ENCODE measurements around the gene DOK4.

DNA sequence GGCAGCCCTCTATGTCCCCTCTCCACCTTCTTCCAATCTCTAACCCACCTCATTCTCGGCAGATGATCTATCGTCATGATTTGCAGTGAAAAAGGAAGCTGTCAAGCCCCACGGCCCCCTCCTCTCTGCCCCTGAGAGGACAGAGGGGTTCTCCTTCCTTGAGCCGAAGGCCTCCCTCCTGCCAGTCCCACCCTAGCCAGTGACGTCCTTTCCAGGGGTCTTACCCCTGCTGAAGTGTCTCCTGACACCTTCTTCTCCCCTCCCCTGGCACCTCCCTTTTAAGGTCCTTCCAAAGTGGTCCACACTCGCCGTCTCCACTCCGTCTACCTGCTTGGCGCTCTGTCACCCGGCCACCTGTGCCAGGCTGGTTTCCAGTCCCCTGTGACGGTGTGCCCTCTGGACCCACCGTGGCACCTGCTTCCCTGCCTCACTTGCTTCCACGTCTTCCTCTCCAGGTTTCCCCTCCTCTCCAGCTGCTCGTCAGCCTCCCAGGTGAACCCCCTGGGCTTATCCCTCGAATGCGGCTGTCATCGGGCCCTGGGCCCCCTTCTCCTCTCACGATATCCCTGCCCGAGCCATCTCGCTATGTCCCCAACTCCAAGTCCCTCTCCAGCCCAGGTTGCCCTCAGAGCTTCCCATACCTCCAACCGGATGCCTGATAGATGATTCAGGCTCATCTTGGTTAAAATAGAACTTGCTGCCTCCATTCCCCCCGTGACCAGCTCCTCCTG is 44.4 kb upstream of the DOK4 start:
- TF ChIP-seq, protein P1, sequence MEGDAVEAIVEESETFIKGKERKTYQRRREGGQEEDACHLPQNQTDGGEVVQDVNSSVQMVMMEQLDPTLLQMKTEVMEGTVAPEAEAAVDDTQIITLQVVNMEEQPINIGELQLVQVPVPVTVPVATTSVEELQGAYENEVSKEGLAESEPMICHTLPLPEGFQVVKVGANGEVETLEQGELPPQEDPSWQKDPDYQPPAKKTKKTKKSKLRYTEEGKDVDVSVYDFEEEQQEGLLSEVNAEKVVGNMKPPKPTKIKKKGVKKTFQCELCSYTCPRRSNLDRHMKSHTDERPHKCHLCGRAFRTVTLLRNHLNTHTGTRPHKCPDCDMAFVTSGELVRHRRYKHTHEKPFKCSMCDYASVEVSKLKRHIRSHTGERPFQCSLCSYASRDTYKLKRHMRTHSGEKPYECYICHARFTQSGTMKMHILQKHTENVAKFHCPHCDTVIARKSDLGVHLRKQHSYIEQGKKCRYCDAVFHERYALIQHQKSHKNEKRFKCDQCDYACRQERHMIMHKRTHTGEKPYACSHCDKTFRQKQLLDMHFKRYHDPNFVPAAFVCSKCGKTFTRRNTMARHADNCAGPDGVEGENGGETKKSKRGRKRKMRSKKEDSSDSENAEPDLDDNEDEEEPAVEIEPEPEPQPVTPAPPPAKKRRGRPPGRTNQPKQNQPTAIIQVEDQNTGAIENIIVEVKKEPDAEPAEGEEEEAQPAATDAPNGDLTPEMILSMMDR (IDR thresholded peaks at IDR 0.05), result no peak
- TF ChIP-seq POLR2A (IDR thresholded peaks at IDR 0.05), result no peak
- TF ChIP-seq POLR2AphosphoS5 (IDR thresholded peaks at IDR 0.05), result no peak
- no peak for TF ChIP-seq EP300 (IDR thresholded peaks at IDR 0.05)
